Activated CD8-positive, alpha-beta memory T cell treated with anti-CD3 and anti-CD28 coated beads for 24 hours (primary cell): Measurements from ENCODE around the gene COL4A4.

Source experiments
- DNase-seq: peaks from one replicate; pipeline ENCODE4 v3.0.0-alpha.2; 2020

The COL4A4 gene

DNA sequence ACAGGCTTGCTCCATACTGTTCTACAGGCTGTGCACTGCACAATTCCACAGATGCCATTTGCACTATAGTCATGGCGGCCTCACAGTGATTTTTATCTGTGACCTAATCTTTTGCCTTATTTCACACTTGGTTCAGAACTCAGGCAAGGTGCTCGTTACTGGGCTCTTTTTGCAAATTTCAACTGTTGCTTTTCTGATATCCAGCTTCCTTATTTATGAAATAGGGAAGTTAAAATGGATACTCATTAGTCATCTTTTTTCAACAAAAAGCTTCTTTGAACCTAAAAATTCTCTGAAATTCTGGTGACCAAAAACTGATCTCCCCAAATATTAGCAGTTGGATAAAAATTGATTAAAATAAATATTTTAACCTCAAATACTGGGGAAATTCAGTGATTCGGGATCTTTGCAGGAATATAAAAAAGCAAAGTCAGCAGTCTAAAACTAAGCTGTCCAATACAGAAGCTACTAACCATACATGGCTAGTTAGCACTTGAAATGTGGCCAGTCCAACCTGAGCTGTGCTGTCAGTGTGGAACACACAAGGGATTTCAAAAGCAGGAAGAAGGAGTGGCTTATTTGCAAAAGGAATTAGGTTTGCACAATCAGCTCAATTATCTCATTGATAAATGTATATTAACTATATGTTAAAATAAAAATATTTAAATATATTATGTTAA is 134.4 kb downstream of the COL4A4 start:
- DNase-seq, result no peak

DNA sequence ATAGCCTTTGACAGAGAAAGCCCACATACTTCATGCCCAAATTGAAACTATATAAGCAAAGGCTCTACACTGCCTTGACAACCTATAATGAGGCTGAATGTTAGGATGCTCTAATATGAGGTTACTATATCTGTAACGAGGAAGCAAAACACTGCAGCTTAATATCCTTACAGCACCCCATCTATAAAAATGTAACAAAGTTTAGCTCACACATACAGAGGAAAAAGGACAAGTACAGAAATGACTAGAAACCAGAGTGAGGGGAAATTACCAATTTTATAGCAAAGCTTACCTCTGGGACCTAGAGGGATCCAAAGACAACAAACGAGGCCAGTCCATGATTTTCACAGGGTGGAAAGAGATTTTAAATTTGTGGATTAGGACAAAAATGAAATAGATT is 138.5 kb downstream of the COL4A4 start:
- DNase-seq, result no peak

DNA sequence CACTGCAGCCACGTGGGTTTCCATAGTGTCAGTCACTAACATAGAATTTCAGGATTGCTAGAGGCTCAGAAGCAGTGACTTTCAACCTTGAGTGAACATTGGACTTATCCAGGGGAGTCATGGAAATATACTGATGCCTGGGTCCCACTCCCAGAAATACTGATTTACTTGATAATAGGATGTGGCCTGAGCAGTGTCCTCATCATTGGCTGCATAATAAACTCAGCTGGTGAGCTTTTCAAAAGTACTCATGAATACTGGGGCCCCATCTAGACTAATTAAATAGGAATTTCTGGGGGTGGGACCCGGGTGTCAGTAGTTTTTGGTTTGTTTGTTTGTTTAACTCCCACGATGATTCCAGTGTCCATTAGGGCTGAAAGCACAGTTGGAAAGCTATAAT is 141.4 kb downstream of the COL4A4 start:
- DNase-seq, result no peak

DNA sequence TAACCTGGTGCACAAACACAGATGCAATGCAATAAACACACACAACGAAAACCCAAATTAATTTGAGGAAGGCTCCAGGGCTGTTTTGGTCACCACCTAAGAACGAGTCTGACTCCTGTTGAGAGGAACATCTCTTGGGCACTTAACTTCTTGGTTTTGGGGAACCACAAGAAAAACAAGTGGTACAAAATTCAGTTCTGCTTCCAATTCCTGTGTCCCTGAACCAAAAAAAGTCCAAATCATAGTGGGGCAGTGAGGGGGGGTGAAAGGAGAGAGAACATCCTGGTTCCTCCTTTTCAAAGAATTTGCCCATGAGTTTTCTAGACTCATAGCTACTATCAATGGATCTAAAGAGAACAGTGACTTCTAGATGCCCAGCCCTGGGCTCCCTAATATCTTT is 143.6 kb downstream of the COL4A4 start:
- no peak for DNase-seq

DNA sequence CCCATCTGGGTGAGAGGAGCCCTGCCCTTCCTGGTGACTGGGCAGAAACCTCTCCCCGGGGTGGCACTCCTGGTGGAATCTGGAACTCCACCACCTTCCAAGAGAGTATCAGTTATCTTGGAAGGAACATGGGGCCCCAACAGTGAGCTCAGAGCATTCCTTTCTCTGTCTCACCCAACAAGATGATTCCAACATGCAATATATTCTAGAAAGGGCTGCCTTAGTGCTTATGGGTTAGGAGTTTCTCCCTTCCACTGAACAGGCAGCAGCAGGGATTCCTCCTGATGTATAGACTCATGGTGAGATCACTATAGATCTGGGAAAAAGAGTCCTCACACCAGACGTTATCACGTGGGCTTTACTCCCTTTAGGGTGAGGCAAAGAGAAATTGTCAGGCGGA is 147.1 kb downstream of the COL4A4 start:
- DNase-seq, result no peak

DNA sequence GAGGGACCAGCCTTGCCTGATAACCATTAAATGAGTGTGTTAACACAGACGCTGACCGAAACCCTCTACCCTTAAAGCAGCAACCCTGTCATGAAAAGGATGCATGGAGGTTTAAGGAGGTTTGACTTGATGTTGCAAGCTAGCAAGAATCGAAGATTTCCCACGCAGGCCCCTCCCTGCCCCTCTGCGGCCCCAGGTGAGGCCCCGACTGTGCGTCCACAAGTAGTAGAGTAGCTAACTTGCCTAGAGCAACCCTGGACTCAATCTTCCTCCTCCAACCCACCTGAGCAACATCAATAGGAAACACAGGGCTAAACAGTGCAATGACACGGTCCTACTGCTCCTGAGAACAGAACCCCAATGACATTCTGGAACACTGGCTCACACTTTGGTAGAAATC is 150.1 kb downstream of the COL4A4 start:
- no peak for DNase-seq

DNA sequence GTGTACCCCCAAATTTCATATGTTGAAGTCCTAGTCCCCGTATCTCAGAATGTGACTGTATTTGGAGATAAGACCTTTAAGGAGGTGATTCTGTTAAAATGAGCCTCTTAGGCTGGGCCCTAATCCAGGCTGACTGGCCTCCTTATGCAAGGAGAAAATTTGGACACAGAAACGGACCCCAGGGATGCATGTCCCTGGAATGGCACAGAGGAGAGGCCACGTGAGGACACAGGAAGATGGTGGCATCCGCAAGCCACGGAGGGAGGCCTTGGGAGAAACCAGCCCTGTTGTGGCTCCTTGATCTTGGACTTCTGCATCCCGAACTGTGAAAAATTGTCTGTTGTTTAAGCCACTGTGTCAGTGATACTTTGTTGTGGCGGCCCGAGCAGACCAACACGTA is 150.7 kb downstream of the COL4A4 start:
- DNase-seq, result no peak

DNA sequence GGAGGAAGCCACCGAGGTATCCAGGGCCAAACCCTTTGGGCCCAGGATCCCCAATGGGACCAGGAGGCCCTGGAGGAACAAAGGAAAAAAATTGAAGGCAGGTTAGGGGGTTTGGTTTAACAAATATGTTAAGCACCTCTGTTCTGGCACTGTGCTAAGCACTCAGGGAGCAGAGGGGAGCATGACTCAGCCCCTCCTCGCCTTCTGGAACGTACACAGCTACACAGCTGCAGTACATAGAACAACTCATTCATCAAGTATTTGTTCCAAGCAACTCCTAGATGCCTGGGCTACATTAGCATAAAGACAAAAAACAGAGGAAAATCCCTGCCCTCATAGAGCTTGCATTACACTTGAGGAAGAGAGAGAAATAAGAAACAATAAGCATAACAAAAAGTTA is 153.6 kb downstream of the COL4A4 start:
- DNase-seq, result no peak

DNA sequence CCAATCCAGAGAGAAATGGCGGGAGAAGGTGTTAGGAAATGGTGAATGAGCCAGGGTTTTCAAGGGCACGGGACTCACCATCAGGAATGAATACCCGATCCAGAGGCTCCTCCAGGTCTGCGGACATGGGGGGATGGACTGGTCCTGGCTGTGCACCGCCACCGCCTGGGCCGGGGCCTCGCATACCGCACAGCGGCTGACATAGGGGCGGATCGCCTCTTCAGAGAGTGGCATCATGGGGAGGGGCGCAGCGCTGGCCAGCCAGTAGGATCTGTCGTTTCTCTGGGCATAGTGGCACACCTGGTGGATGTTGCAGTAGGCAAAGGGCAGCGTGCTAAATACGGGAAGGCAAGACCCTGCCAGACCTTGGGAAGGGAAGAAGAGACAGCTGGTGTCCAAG is 156.1 kb downstream of the COL4A4 start:
- no peak for DNase-seq

DNA sequence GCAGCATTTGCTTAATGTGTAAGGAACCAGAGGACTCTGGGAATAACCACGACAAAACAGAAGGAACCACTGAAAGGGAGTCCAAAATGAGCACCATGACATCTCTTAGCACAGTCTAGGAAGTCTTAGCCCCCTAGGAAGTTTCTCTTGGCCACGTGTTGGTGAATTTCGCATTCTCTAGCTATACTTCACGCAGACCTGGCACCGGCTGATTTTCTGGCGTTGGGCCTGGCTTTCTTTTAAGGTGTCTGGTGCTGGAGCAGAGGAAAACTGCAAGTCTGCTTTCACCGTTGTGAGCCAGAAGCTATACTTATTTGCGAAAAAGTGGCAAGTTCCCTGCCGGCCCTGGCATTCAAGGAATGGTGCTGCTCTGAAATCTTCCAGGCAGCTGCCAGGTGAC is 156.9 kb downstream of the COL4A4 start:
- DNase-seq, result no peak

DNA sequence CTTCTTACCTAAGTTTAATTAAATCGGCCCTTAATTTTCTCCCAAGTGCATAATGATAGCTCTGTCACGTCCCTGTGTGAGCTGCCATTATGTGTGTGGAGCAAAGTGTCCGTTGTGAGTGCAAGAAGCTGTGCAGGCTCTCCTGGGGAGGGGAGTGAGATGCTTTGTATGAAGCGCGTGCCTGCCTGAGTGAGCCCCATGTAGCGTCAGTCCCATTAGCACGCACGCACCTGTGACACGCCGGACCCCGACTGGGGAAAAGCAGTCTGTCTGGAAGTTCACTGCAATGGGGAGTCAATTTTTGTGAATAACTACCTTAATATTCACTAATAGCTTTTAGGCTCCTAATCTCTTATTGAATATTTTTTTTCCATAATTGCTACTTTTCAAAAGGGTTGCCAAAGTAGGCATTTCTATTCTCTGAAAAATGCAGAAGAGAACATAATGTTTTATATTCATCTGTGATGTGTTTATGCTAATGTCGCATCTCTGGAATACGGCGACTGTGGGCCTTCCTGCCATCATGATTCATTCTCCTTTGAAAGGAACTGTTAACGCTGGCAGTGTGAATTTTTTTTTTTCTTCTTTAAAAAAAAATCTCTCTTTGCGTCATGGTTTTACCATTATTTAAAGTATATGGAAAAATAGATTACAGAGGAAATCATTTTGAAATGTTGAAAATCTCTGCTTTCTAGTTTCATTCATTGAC is 157.7 kb downstream of the COL4A4 start:
- DNase-seq, result no peak

DNA sequence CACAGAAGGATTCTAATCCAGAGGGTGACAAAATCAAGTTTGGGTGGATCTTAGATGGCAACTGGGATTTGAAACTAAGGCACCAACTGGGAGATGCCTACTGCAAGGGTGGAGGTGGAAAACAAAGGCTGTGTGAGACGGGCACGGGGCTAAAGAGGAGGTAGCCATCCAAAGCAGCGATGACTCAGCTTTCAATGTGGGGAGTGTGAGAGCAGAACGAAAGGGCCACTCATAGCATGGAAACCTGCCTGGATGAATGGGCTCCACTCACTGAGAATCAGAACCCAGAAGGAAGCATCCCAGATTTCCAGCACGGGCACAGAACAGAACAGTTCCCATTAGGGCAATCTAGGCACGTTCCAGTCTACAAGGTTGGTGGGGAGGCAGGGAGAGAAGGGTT is 159.5 kb downstream of the COL4A4 start:
- DNase-seq, result no peak

DNA sequence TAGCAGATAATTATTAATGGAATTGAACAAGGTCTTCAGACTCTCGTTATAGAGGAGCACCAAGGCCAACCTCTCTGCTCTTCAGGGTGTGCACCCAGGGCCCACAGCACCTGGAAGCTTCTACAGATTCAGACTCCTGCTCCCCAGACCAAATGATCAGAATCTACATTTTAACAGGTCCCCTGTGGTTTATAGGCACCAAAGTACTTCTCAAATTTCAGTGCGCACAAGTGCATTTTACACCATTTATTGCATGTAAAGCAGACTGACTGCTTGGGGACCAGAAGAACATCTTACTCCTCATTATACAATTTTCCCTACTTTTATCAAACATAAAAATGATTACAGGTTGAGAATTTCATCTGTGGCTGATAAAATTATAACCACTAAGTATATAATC is 163.9 kb downstream of the COL4A4 start:
- DNase-seq, result no peak

DNA sequence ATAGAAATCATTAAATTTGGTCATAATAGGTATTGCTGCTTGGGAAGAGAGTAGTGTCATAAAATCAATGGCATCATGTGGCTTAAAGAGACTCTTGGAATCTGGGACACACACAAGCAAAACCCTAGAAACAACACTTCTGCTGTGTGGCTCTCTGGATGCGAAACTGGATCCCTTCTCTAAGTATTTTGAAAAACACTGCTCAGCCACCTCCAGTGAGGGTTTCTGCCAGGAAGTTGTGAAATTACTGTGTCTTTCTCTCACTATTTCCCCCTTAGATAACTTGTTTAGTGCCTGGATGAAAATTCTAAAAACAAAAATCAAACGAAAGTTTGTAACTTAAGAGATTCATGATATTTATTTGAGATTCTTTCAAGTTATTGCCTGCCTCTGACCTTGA is 164.3 kb downstream of the COL4A4 start:
- no peak for DNase-seq

DNA sequence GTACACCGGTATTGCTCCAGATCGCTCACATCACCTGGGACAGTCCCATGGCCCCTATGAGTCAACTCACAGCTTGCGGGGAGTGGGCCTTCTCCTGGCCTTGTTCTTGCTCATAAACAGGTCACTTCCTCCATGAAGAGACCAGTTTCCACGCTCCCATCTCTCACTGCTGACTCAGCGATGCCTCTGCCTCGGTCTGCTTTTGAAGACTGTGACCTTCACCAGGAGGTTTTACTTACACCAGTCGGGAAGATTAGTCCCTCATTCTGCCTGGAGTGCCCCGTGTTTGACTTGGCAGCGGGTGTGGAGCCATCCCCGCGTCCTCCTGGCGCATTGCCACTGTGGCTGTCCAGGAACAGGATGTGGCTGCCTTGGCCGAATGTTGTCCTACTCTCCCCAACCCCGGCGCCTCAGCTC is 168.4 kb downstream of the COL4A4 start:
- no peak for DNase-seq

DNA sequence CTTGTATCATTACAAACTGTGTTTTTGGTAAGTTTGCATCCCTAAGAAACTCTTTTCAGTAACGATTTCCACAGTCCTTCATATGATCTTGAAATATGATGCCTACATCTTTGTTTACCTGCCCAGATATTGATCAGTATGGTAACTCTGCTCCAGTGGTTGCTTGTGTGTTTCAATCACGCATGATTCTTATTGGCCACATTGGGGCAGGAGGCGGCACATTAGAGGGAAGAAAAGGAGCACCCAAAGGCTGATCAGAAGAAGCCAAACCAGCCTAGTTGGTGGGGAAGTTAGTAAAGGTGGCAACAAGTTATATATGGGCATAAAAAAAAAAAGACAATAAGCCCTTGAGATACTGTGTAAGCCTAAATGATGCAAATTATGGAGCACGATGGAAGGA is 169.2 kb downstream of the COL4A4 start:
- no peak for DNase-seq

DNA sequence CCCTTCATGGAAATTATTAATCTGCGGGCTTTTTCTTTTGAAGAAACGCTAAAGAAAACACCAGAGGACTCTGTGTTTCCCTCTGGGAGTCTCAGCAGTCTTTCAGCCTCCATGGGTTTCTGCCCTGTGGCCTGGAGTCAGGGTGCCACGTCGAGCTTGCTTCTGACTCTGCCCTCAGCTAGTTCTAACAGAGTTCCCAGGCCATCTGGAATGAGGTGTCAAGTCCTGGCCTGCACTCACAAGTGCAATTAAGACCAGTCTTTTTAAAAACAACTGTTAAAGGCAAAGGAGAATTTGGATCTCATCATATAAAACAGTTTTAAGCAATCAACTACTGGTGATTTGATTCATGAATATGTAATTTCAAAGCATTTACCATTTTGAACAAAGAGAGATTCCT is 170.8 kb downstream of the COL4A4 start:
- no peak for DNase-seq

DNA sequence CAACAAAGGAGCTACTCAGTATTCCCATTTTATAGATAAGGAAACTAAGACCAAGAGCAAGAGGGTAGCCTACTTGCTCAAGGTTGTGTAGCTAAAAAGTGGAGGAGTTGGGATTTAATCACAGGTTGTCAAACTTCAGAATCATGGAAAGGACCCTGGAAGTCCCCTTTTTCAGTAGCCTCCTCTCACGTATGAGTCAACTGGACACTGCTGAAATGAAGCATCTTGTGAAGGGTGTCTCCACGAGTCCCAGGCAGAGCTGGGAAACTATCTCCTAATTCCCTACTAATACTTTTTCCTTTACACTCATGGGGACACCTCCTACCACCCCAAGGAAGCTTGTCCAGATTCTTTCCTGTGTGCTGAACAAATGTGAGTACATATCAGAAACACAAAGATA is 172.3 kb downstream of the COL4A4 start:
- no peak for DNase-seq

DNA sequence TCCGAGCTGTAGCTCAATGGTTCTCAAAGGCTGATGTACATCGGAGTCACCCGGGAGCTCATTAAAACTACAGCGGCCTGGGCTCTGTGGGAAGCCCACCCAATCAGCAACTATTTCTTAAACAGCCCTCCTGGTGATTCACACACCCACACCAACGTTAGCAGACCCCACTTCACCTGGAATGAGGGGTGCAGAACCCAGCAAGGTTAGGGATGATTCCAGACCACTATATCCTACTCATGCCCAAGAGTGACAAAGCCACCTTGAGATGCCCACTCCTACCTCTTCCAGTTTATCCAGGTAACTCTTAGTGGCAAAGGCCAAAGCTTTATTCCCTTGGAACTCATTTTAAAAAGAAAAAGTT is 178.4 kb downstream of the COL4A4 start:
- DNase-seq, result no peak

DNA sequence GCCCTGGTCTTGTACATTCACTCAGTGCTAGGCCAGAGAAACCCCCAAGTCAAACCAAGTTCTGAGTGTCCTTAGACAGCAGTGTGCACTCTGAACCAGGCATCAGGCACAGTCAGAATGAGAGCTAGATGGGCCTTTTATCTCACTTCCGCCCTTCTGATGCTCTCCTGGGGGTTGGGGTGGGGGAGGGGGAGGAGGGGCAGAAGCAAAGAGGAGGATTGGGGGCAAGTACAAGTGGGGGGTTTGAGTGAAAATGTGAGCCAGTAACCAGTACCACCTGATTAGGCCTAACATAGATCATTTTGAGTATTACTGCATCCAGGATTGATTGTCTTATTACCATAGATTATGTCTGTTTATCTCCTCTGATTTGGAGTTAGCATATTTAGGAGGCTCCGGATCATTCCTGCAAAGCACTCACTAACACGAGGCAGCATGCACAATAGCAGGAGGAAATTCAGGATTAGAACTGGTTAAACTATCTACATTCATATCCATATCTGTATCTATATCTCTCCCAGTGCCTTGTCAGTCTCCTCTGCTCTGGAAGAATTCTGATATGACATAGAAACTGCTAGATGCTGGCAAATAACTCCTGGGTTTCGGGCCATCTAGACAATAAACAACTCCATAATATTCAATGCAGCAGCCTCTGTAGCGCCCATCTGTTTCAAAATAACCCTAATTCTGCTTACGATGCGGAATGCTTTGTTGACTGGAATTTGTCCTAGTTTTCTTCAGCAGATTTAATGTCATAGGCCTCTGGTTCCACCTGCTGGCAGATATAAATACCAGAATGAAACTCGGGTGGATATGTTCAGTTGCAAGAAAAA is 179.0 kb downstream of the COL4A4 start:
- no peak for DNase-seq

DNA sequence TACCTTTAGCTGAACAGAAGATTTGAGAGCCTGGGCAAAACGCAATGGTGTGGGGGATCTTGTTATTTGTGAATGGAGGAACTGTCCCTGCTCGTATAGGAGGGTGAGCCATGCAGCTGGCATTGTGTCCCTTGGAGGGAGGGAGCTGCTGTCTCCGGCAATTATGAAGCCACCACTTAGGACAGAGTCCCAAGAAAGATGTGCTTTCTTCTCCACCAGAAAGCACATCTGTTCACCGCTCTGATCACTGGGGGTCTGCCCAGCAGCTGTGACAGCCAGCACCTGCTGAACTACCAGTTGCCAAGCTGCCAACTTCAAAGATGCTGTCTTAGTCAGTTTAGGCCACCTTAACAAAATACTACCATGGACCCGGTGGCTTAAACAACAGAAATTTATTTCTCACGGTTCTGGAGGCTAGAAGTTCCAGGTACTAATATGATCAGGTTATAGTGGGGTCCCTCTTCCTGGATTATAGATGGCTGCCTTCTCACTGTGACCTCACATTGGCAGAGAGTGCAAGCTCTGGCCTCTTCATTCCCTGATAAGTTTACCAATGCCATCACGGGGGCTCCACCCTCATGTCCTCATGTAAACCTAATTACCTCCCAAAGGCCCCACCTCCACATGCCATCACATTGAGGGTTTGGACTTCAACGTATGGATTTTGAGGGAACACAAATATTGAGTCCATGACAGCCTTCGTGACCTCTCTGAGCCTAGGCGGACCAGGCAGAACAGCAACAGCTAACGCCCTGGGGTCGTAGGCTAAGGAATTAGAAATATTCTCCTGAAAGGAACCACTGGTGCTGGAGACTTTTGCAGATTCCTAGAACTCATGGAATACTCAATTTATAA is 179.9 kb downstream of the COL4A4 start:
- DNase-seq, result no peak

DNA sequence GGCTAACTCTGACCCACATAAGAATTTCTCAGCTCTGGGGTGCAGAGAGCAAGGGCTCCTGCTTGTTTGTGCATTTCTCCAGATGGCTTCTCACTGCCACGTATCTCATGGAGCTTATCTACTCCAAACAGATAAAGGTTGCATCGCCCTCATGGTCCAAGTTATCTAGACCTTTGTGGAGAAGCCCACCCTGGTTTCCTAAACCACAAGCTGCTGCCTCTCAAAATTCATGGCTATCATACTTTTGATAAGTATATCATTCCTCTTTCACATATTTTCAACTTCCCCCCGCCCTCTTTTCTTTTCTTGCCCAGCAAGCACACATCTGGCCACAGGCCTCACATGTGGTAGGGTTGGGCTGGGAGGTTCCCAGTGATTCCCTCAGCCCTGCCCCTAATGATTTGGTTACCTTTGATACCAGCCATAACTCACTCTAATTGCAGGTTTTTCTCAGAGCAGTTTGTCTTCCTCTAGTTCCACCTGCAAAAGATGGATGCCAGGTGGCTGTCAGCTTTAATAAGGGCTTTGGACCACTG is 182.1 kb downstream of the COL4A4 start:
- no peak for DNase-seq

DNA sequence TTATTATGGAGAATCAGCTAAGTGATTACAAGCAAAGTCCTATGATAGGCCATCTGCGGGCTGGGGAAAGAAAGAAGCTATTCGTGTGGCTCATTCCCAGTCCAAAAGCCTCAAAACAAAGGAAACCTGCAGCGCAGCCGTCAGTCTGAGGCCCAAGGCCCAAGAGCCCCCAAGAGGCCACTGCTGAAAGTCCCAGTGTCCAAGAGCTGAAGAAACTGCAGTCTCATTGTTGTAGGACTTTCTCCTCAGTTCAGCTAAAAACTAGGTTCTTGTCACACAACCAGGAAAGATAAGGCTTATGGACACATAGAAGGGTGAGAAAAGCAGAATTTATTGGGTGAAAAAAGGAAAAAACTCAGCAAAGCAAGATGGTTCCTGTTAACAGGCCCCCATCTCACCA is 185.0 kb downstream of the COL4A4 start:
- DNase-seq, result no peak
